CD14-positive monocyte (primary cell): ENCODE results near the gene RGS7. TPM values are rescaled to one million over a fixed set of nuclear protein-coding genes. Genes with fewer than 3 reads are reported as not detected.

Experiments
- DNase-seq, 3 donors: peaks; one replicate each; pipeline ENCODE4 v3.0.0-alpha.2; 2011 to 2022
- H2AFZ ChIP-seq: 2 replicates; pipeline ENCODE4 v1.6.0; 2012; ENCODE audit warnings: mild to moderate bottlenecking, low read depth, low read length, inconsistent platforms; ENCODE audit not compliant: insufficient read depth, poor library complexity, severe bottlenecking
- H3K27ac ChIP-seq, 2 donors: 1 replicate in 1 of 2; 2 replicates in 1 of 2; pipeline ENCODE4 v1.5.1; 2012 to 2013; ENCODE audit warnings: low read length in 2 of 2, control low read depth in 1 of 2, inconsistent platforms in 1 of 2, low read depth in 1 of 2, mild to moderate bottlenecking in 1 of 2
- H3K27me3 ChIP-seq, 2 donors: one replicate each; pipeline versions ENCODE4 v1.6.0 to v1.6.1; 2011 to 2013; ENCODE audit warnings: low read length in 2 of 2; ENCODE audit not compliant: control insufficient read depth in 2 of 2, insufficient read depth in 2 of 2
- H3K36me3 ChIP-seq, 2 donors: replicated peaks in 1 of 2; 1 replicate in 1 of 2; 2 replicates in 1 of 2; pipeline versions ENCODE4 v1.5.1 to v1.6.1; 2012 to 2013; ENCODE audit warnings: low read length in 2 of 2, control low read depth in 1 of 2, inconsistent platforms in 1 of 2, mild to moderate bottlenecking in 1 of 2; ENCODE audit not compliant: insufficient read depth in 2 of 2, control insufficient read depth in 1 of 2
- H3K4me1 ChIP-seq, 2 donors: 1 replicate in 1 of 2; 2 replicates in 1 of 2; pipeline versions ENCODE4 v1.5.1 to v1.6.1; 2012 to 2013; ENCODE audit warnings: low read length in 2 of 2, control low read depth in 1 of 2, inconsistent platforms in 1 of 2, mild to moderate bottlenecking in 1 of 2, moderate library complexity in 1 of 2; ENCODE audit not compliant: insufficient read depth in 2 of 2, control insufficient read depth in 1 of 2
- H3K4me2 ChIP-seq: replicated peaks from 2 replicates; pipeline ENCODE3; 2012; ENCODE audit warnings: low read length, moderate library complexity, mild to moderate bottlenecking; ENCODE audit not compliant: poor library complexity, severe bottlenecking; ENCODE audit errors: extremely low read depth
- H3K4me3 ChIP-seq, 3 experiments: fragments of 200-600 bp in 1 of 3; sonication (generic) in 1 of 3; replicated peaks in 1 of 3; 1 replicate in 2 of 3; 2 replicates in 1 of 3; pipeline ENCODE4 v1.5.1; 2011 to 2013; ENCODE audit warnings: low read length in 3 of 3, mild to moderate bottlenecking in 3 of 3, control low read depth in 2 of 3, low read depth in 2 of 3, inconsistent platforms in 1 of 3, moderate library complexity in 1 of 3
- H3K79me2 ChIP-seq: 2 replicates; pipeline ENCODE4 v1.6.0; 2012; ENCODE audit warnings: mild to moderate bottlenecking, control low read depth, inconsistent platforms, low read length, moderate library complexity; ENCODE audit not compliant: insufficient read depth
- H3K9ac ChIP-seq: 2 replicates; pipeline ENCODE4 v1.6.0; 2017; ENCODE audit warnings: low read length, mild to moderate bottlenecking; ENCODE audit not compliant: insufficient read depth, poor library complexity, severe bottlenecking
- H3K9me3 ChIP-seq, 2 donors: replicated peaks in 1 of 2; 1 replicate in 1 of 2; 2 replicates in 1 of 2; pipeline versions ENCODE4 v1.5.1 to v1.6.1; 2012 to 2013; ENCODE audit warnings: low read length in 2 of 2, control low read depth in 1 of 2; ENCODE audit not compliant: control insufficient read depth in 1 of 2, insufficient read depth in 1 of 2
- H4K20me1 ChIP-seq: 2 replicates; pipeline ENCODE4 v1.6.0; 2012; ENCODE audit warnings: mild to moderate bottlenecking, low read length, control low read depth, moderate library complexity; ENCODE audit not compliant: insufficient read depth
- H3K27ac Mint-ChIP-seq, 7 donors: one replicate each; pipeline ENCODE4 v1.8.0; 2020; ENCODE audit warnings: mild to moderate bottlenecking in 7 of 7, mixed read lengths in 7 of 7, moderate library complexity in 6 of 7, inconsistent platforms in 2 of 7
- H3K27me3 Mint-ChIP-seq, 3 donors: one replicate each; pipeline ENCODE4 v1.8.0; 2021 to 2022; ENCODE audit warnings: low read depth in 3 of 3, mild to moderate bottlenecking in 3 of 3, mixed read lengths in 3 of 3, moderate library complexity in 3 of 3, inconsistent platforms in 1 of 3
- H3K36me3 Mint-ChIP-seq, 2 donors: one replicate each; pipeline ENCODE4 v1.8.0; 2020; ENCODE audit warnings: mixed read lengths in 2 of 2, inconsistent platforms in 1 of 2, mild to moderate bottlenecking in 1 of 2
- H3K4me1 Mint-ChIP-seq: one replicate; pipeline ENCODE4 v1.8.0; 2020; ENCODE audit warnings: mild to moderate bottlenecking, mixed read lengths
- H3K4me3 Mint-ChIP-seq, 2 donors: one replicate each; pipeline ENCODE4 v1.8.0; 2020; ENCODE audit warnings: mild to moderate bottlenecking in 2 of 2, mixed read lengths in 2 of 2, moderate library complexity in 1 of 2
- H3K9me3 Mint-ChIP-seq, 7 donors: one replicate each; pipeline ENCODE4 v1.8.0; 2020 to 2022; ENCODE audit warnings: mixed read lengths in 7 of 7, mild to moderate bottlenecking in 6 of 7, moderate library complexity in 6 of 7, inconsistent platforms in 2 of 7
- WGBS: methylation state at CpG from one replicate; pipeline ENCODE4 v1.1.5; 2013; ENCODE audit warnings: missing lambda C conversion rate; ENCODE audit not compliant: insufficient coverage; 5-methylcytosine and 5-hydroxymethylcytosine counted together
- intact Hi-C, 2 donors: fragments of 100-400 bp; cut with micrococcal nuclease; formaldehyde crosslinking; loops; one replicate each; pipeline versions ENCODE4 v1.15.0 to v1.15.1; 2023
- polyA plus RNA-seq, 3 donors: library from polyadenylated mRNA; depleted of rRNA in 1 of 3; unstranded in 2 of 3; stranded (reverse) in 1 of 3; fragments of 300-500 nt in 2 of 3; fragments of >200 nt in 1 of 3; fragmentation: Illumina TruSeq in 2 of 3; gene quantifications; 1 replicate in 2 of 3; 2 replicates in 1 of 3; pipeline ENCODE4 v1.2.3, GENCODE V29; 2012 to 2021
- TF ChIP-seq, protein P1 (sequence below): fragments of 200-600 bp; IDR thresholded peaks from one replicate; pipeline ENCODE4 v1.8.0; 2022; ENCODE audit warnings: antibody characterized with exemption, mild to moderate bottlenecking

Gene RGS7
- polyA plus RNA-seq, 3 donors = not detected

DNA sequence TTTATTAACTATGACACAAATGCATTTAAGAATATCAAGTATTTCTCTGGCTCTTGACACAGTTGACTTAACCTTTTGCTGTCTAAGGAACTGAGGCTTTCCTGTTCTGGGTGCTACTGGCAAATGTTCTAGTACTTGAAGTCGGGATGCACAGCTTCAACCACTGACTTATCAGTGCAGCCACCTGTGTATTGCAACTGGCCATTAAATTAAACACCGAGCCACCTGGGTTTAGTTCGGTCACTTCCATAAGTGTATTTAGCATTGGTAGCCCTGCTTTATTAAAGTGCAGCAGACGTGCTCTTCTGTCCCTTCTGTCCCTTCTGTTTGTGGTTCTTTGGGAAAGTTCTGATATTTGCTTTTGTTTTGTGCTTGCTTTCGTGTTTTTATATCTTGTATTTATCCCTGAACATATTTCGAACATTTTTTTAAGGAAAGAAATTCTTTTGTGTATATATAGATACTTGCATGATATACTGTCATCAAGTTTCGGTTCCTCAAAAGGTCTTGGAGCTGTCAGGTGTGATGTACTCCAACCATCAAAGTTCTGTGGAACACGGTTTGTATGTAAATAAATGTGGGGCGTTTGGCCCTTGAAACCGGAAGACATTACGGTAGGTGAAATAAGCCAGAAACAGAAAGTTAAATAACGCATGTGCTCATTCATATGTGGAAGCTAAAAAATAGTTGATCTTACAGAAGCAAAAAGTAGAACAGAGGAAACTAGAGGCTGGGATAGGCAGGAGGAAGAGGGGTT is 447.1 kb downstream of the RGS7 start:
- no peak for DNase-seq
- Histone ChIP-seq H2AFZ (no peak overlapping the region), H3K4me2 (no peak overlapping the region), H3K36me3 (no peaks in the 10 kb centered on the region), H3K9ac (no peak overlapping the region), H3K27ac (no peak overlapping the region), H4K20me1 (no peaks in the 10 kb centered on the region), H3K4me3 (no peak overlapping the region), H3K9me3 (no peaks in the 10 kb centered on the region), H3K27me3 (no peaks in the 10 kb centered on the region), H3K79me2 (no peaks in the 10 kb centered on the region), H3K4me1 (no peaks in the 10 kb centered on the region)
- no peaks in the 10 kb centered on the region for H3K27me3 Mint-ChIP-seq
- H3K36me3 Mint-ChIP-seq = no peaks in the 10 kb centered on the region
- no peak overlapping the region for H3K27ac Mint-ChIP-seq
- peaks cover 0 to 6% (median 2%) of the 10 kb centered on the region in 7 donors for H3K9me3 Mint-ChIP-seq
- intact Hi-C loops = no loop called here
- no peaks in the 10 kb centered on the region for H3K4me1 Mint-ChIP-seq
- H3K4me3 Mint-ChIP-seq = no peak overlapping the region
- TF ChIP-seq, protein P1, sequence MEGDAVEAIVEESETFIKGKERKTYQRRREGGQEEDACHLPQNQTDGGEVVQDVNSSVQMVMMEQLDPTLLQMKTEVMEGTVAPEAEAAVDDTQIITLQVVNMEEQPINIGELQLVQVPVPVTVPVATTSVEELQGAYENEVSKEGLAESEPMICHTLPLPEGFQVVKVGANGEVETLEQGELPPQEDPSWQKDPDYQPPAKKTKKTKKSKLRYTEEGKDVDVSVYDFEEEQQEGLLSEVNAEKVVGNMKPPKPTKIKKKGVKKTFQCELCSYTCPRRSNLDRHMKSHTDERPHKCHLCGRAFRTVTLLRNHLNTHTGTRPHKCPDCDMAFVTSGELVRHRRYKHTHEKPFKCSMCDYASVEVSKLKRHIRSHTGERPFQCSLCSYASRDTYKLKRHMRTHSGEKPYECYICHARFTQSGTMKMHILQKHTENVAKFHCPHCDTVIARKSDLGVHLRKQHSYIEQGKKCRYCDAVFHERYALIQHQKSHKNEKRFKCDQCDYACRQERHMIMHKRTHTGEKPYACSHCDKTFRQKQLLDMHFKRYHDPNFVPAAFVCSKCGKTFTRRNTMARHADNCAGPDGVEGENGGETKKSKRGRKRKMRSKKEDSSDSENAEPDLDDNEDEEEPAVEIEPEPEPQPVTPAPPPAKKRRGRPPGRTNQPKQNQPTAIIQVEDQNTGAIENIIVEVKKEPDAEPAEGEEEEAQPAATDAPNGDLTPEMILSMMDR = no peak
- 87% methylated on average over 6 of the region's 12 CpGs for WGBS

DNA sequence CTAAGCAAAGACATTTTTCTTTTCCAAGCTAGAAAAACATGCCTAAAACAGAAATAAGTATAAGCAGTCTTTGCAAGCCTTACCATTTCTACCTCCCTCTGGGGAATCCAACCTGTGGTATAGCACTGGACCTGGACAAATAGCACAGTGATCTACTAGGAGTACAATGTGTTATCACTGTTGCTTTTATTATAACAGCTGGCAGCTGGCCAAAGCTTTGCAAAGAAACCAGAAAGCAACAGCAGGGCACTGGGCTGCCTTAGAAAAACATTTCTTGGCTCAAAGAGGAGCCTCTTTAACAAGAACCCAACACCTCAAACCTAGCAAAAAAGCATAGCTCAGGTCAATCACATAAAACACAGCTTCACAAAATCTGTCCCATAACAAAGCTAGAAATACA is 450.5 kb downstream of the RGS7 start:
- Mint-ChIP-seq H3K27me3 (no peaks in the 10 kb centered on the region), H3K36me3 (no peaks in the 10 kb centered on the region), H3K4me3 (no peak overlapping the region), H3K9me3 (peaks cover 1 to 11% (median 3%) of the 10 kb centered on the region in 7 donors), H3K27ac (no peak overlapping the region), H3K4me1 (no peaks in the 10 kb centered on the region)
- H3K9ac ChIP-seq = no peak overlapping the region
- no peaks in the 10 kb centered on the region for H3K36me3 ChIP-seq
- H2AFZ ChIP-seq = no peak overlapping the region
- no peaks in the 10 kb centered on the region for H3K4me1 ChIP-seq
- H3K27ac ChIP-seq = no peak overlapping the region
- DNase-seq = no peak
- H3K9me3 ChIP-seq = no peaks in the 10 kb centered on the region
- no peaks in the 10 kb centered on the region for H3K27me3 ChIP-seq
- no peaks in the 10 kb centered on the region for H3K79me2 ChIP-seq
- no peaks in the 10 kb centered on the region for H4K20me1 ChIP-seq
- TF ChIP-seq, protein P1 = no peak
- H3K4me2 ChIP-seq = no peak overlapping the region
- intact Hi-C loops = no loop called here
- H3K4me3 ChIP-seq = no peak overlapping the region
